GM13976 (cell line): ENCODE measurements around the gene CDK1.
"Not testable (repeated sequence)": the region's sequence is repeated elsewhere in the genome, so short reads cannot be mapped to it uniquely, and the experiment has no call there.

ENCODE experiments used
- DNase-seq: peaks from one replicate; pipeline ENCODE4 v3.0.0; 2012; ENCODE audit warnings: low spot score
- CTCF ChIP-seq: IDR thresholded peaks from 2 replicates; pipeline ENCODE4 v1.5.1; 2012; ENCODE audit warnings: borderline replicate concordance, mild to moderate bottlenecking; ENCODE audit not compliant: insufficient read depth; ENCODE audit errors: extremely low read depth, missing control alignments, control extremely low read depth
- in situ Hi-C: fragments of 300-500 bp; cut with MboI; formaldehyde crosslinking; loops from one replicate; pipeline ENCODE4 v1.12.0; 2022; ENCODE audit warnings: low sequenced_read_pairs, mixed read lengths, inconsistent platforms; ENCODE audit not compliant: unreplicated experiment

Gene CDK1

GRCh38 chr10:60825520-60825919 is 47.2 kb downstream of the CDK1 start:
- no peak for TF ChIP-seq CTCF
- DNase-seq: no peak
- in situ Hi-C loops: no loop called here

- DNase-seq: no peak
- in situ Hi-C loops: no loop called here
- TF ChIP-seq CTCF: no peak
Observed at GRCh38 chr10:60827791-60828488, 49.7 kb downstream of the CDK1 start.

GRCh38 chr10:60828489-60828852 is 50.2 kb downstream of the CDK1 start:
- no peak for TF ChIP-seq CTCF
- in situ Hi-C loops: no loop called here
- DNase-seq: no peak

- in situ Hi-C loops, DNase-seq: not testable (repeated sequence)
Observed at GRCh38 chr10:60832136-60832535, 53.9 kb downstream of the CDK1 start.

- TF ChIP-seq CTCF: no peak
- DNase-seq: no peak
- in situ Hi-C loops: no loop called here
Observed at GRCh38 chr10:60834401-60834800, 56.1 kb downstream of the CDK1 start.

- in situ Hi-C loops: no loop called here
- no peak for TF ChIP-seq CTCF
Observed at GRCh38 chr10:60835049-60835448, 56.8 kb downstream of the CDK1 start.

GRCh38 chr10:60841227-60841626 is 62.9 kb downstream of the CDK1 start:
- in situ Hi-C loops, DNase-seq: not testable (repeated sequence)

More at GRCh38 chr10:60835049-60835448, 56.8 kb downstream of the CDK1 start:
- DNase-seq: no peak

GRCh38 chr10:60842694-60843093 is 64.4 kb downstream of the CDK1 start:
- in situ Hi-C loops: no loop called here
- TF ChIP-seq CTCF: no peak
- no peak for DNase-seq
